HUES6 (cell line): ENCODE data around the gene EGLN3.
A peak's percentile ranks its signal among the peaks of the same experiment; 100 is the strongest.

Experiments used
- H3K27ac ChIP-seq: 2 replicates; pipeline ENCODE4 v1.7.0; 2013; ENCODE audit warnings: low read depth, mild to moderate bottlenecking, low read length, inconsistent platforms
- H3K27me3 ChIP-seq: 2 replicates; pipeline ENCODE4 v1.6.1; 2013; ENCODE audit warnings: low read length; ENCODE audit not compliant: control insufficient read depth, insufficient read depth
- H3K36me3 ChIP-seq: 2 replicates; pipeline ENCODE4 v1.6.1; 2013; ENCODE audit warnings: low read length; ENCODE audit not compliant: control insufficient read depth, insufficient read depth
- H3K4me1 ChIP-seq: 2 replicates; pipeline ENCODE4 v1.6.1; 2013; ENCODE audit warnings: low read length; ENCODE audit not compliant: control insufficient read depth, insufficient read depth
- H3K4me3 ChIP-seq: 2 replicates; pipeline ENCODE4 v1.5.1; 2013; ENCODE audit warnings: low read depth, low read length
- H3K9ac ChIP-seq: one replicate; pipeline ENCODE4 v1.6.1; 2013; ENCODE audit warnings: mild to moderate bottlenecking, low read length
- H3K9me3 ChIP-seq: 2 replicates; pipeline ENCODE4 v1.6.1; 2013; ENCODE audit warnings: low read depth, low read length; ENCODE audit not compliant: control insufficient read depth, insufficient read depth

Gene EGLN3

DNA sequence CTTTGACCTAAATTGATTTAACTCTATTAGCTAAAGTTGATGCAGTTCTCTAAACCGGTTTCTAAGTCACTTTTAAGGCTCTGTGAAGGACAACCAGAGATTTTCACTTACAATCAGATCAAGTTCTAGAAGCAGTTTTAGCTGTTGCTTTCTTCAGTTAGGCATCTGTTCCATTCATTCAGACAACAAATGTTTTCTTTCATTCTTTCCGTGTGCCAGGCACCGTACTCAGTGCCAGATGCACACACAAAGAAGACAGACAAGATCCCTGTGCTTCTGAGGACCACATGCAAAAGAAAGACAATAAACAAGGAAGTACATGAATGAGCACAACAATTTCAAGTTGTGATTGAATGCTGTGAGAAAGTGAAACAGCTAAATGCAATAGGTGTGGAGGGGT lies 11.1 kb upstream of the EGLN3 start:
- H3K27ac ChIP-seq, result no peak overlapping the region
- H3K36me3 ChIP-seq, result no peaks in the 10 kb centered on the region
- no peaks in the 10 kb centered on the region for H3K27me3 ChIP-seq
- H3K9ac ChIP-seq, result no peak overlapping the region
- no peaks in the 10 kb centered on the region for H3K9me3 ChIP-seq
- no peak overlapping the region for H3K4me3 ChIP-seq
- peaks cover 17% of the 10 kb centered on the region for H3K4me1 ChIP-seq

DNA sequence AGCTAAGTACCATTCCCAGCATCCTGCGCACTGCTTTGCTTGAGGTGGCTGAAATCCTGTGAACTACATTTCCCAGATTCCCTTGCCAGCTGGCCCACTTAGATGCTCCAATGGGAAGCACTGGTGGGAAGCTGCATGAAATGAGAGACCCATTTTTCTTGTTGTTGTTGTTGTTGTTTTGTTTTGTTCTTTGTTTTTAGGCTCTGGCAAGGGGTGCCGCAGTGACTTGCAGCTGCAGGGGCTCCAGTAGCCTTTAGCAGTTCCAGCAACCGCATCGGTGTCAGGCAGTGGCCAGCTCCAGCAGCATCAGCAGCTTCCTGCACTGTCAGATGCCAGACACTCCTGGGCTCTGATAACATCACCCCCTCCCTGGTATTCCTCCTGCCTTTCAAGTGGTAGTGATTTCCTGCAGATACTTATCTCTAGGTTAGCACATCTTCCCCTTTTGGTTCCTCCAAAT lies 8.8 kb upstream of the EGLN3 start:
- no peaks in the 10 kb centered on the region for H3K36me3 ChIP-seq
- H3K27me3 ChIP-seq, result no peaks in the 10 kb centered on the region
- no peaks in the 10 kb centered on the region for H3K9me3 ChIP-seq
- H3K27ac ChIP-seq, result no peak overlapping the region
- no peak overlapping the region for H3K4me3 ChIP-seq
- H3K9ac ChIP-seq, result no peak overlapping the region
- H3K4me1 ChIP-seq, result peaks cover 6% of the 10 kb centered on the region

DNA sequence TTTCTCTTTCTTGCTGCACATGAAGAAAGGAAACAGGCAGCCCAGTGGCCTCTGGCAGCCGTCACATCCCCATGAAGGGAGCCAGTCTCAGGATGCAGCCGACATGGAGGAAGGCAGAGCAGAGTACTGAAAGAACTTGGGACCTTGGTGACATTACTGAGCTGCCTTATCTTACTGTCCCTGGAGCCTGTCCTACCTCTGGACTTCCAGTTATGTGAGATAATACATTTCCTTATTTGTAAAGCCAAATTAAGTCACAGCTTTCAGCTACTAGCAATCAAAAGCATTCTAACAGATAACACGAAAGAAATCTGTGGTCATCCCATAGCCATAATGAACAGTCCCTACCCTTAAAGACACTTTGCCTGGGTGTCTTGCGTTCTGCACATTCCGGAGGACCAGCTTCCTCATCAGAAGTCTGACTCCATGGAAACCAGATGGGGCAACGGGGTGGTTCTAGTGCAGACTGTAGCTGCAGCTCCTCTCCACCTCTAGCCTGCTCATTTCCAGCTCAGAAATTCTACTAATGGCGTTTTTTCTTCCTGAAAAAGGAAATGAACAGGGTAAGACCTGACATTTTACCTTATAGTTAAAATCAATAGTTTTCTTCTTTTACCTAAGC lies 7.8 kb upstream of the EGLN3 start:
- no peak overlapping the region for H3K4me3 ChIP-seq
- no peak overlapping the region for H3K27ac ChIP-seq

DNA sequence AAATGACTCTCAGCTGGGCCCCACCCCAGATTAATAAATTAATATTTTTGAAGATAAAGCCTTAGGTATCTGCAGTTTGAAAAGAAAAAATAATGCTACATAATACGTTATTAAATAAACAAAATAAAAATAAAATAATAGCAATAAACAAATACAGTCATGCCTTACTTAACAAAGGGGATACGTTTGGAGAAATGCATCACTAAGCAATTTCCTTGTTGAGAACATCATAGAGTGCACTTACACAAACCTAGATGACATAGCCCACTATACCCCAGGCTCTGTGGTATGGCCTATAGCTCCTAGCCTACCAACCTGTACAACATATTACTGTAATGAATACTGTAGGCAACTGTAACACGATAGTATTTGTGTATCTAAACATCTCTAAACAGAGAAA lies 7.1 kb upstream of the EGLN3 start:
- H3K9ac ChIP-seq, result no peak overlapping the region
- peaks cover 3% of the 10 kb centered on the region; the same call in 1 of the 2 replicates for H3K4me1 ChIP-seq
- no peaks in the 10 kb centered on the region for H3K36me3 ChIP-seq
- H3K9me3 ChIP-seq, result no peaks in the 10 kb centered on the region
- no peak overlapping the region for H3K4me3 ChIP-seq
- H3K27ac ChIP-seq, result no peak overlapping the region
- H3K27me3 ChIP-seq, result no peaks in the 10 kb centered on the region

More for the DNA sequence above, 7.8 kb upstream of the EGLN3 start:
- Histone ChIP-seq H3K27me3 (no peaks in the 10 kb centered on the region), H3K9ac (no peak overlapping the region), H3K36me3 (no peaks in the 10 kb centered on the region), H3K4me1 (peaks cover 3% of the 10 kb centered on the region; the same call in 1 of the 2 replicates), H3K9me3 (no peaks in the 10 kb centered on the region)

DNA sequence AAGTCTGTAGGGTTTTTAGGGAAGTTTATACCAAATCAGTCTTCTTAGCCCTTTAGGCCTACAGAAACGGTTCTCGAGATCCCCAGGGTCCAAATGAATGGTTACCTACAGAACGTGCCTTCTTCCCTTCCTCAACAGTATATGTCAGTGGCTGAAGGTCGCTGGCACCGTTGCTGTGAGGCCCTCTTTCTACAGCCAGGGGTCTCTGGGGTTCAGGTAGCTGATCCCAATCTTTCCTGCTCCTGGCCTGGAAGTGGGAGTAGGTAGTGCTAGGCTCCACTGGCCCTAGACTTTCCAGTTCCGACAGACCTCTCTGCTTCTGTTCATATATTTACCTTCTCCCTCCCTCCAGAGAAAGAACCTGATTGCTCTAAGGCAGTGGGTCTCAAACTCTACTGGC lies 6.4 kb upstream of the EGLN3 start:
- Histone ChIP-seq H3K9ac (no peak overlapping the region), H3K27ac (no peak overlapping the region), H3K27me3 (no peaks in the 10 kb centered on the region), H3K9me3 (no peaks in the 10 kb centered on the region), H3K4me1 (peaks cover 3% of the 10 kb centered on the region; the same call in 1 of the 2 replicates), H3K4me3 (no peak overlapping the region), H3K36me3 (no peaks in the 10 kb centered on the region)

DNA sequence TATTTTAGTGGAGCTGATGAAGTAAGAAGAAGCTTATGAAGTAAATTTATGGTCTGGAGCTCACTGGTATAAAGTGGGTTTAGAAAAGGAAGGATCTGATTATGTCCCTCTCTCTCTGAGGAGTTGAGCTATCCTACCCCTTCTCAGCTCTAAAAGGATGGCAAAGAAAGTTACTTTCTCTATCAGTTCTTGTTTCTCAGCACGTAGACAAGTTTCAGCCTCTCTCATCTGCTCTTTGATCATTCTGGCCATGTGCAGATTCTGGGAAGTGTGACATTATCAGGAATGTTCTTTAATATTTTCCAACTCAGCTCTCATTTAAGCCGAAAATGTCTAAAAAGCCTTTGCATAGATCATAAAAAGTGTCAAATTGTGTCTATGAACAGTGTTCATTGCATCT lies 5.8 kb upstream of the EGLN3 start:
- H3K4me3 ChIP-seq, result no peak overlapping the region
- H3K9me3 ChIP-seq, result no peaks in the 10 kb centered on the region
- no peak overlapping the region for H3K27ac ChIP-seq
- H3K36me3 ChIP-seq, result no peaks in the 10 kb centered on the region
- H3K4me1 ChIP-seq, result peaks cover 5% of the 10 kb centered on the region
- no peaks in the 10 kb centered on the region for H3K27me3 ChIP-seq
- H3K9ac ChIP-seq, result no peak overlapping the region

DNA sequence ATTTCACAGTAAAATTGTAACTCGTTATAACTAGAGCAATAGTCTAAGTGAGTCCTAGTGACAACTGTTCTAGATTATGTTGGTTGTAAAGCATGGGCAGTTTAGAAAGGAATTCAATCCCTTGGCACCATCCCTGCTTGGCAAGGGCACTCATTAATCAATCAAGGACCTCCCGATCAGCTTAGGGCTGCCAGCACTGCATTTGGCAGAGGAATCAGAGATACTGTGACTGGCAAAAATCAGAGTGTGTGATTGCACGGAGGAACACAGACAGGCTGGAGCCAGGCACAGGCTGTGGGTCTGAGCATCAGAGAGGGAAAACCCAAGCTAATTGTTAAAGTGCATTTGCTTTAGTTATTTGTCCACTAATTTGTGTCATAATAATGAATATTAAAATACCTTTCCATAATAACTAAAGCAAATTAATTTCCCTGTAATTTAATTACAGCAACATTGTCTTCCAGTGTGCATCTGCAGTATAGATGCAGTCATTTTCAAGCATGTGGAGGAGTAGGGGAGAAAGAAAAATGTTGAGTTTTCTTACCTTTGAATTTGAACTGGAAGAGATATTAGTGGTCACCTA lies 3.2 kb upstream of the EGLN3 start:
- Histone ChIP-seq H3K27ac (no peak overlapping the region), H3K9me3 (no peaks in the 10 kb centered on the region), H3K27me3 (peaks cover 15% of the 10 kb centered on the region), H3K36me3 (no peaks in the 10 kb centered on the region), H3K4me3 (no peak overlapping the region), H3K4me1 (peaks cover 16% of the 10 kb centered on the region), H3K9ac (no peak overlapping the region)

DNA sequence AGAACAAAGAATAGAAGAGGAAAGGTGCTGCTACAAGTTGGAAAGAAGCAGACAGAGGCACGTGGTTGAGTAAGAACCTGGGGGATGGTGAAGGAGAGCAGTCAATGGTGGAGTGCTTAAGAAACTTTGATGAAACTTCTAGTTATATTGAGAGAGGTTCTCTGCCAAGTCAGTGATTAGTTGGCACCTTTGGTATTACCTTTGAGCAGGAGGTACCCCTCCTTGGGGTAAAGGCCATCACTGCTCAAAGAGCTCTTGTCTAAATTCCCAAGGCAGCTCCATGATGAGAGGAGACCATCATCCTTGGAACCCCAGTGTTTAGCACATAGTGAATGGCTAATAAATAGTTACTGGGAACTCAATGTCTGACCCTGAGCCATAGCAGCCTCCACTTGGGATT lies 1.7 kb upstream of the EGLN3 start:
- Histone ChIP-seq H3K4me1 (peaks cover 26% of the 10 kb centered on the region), H3K9ac (no peak overlapping the region), H3K9me3 (no peaks in the 10 kb centered on the region), H3K27ac (no peak overlapping the region), H3K27me3 (peaks cover 17% of the 10 kb centered on the region), H3K36me3 (no peaks in the 10 kb centered on the region), H3K4me3 (no peak overlapping the region)

DNA sequence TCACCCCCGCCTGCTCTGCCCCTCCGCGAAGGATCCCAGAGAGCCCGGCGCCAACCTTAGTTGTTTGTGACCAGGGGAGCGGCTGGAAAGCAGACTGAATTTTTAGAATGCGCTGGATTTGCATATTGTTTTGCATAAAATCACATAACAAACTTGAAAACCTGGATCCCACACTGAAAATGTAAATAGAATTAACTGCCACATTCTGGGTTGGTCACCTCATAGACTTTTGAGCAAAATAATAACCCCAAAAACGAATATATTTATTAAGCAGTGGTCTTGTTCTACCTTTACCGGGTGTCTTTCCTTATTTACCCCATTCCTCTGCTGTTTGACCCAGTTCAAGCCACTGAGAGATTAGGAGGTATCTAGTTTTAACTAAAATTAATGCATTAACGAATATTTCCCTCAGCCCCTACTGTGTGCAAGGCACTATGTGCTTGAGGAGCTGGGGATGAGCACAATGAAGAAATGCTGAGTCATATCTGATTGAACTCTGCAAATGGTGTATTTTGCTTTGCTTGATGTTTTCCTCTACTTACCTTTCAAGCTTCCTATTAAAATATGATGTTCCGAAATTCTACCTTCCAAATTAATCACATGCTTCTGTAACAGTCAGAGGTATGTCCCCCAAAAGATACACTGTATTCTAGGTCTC lies 438 bp upstream of the EGLN3 start:
- Histone ChIP-seq H3K4me1 (peaks cover 29% of the 10 kb centered on the region), H3K4me3 (peak overlapping the region; percentile 84), H3K27me3 (peaks cover 17% of the 10 kb centered on the region), H3K9ac (peak overlapping the region; percentile 36), H3K36me3 (no peaks in the 10 kb centered on the region), H3K9me3 (no peaks in the 10 kb centered on the region), H3K27ac (peak overlapping the region; percentile 88)

DNA sequence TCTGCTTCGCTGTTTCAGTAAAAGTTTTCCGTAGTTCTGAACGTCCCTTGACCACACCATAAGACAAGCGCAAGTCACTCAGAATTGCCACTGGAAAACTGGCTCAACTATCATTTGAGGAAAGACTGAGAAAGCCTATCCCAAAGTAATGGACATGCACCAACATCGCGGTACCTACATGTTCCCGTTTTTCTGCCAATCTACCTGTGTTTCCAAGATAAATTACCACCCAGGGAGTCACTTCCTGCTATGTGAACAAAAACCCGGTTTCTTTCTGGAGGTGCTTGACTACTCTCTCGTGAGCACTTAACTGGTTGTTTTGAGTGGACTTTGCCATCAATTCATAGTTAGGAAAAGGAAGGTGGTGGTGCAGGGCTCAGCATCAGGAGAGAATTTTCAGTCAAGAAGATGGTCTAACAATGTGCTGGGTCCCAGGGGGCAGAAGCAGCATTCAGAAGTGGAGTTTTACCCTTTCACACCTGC lies 1.4 kb downstream of the EGLN3 start:
- peaks cover 17% of the 10 kb centered on the region for H3K27me3 ChIP-seq
- H3K4me1 ChIP-seq, result peaks cover 29% of the 10 kb centered on the region
- peak overlapping the region; percentile 84 for H3K4me3 ChIP-seq
- no peaks in the 10 kb centered on the region for H3K9me3 ChIP-seq
- H3K9ac ChIP-seq, result peak overlapping the region; percentile 83
- H3K27ac ChIP-seq, result no peak overlapping the region
- H3K36me3 ChIP-seq, result peaks cover 5% of the 10 kb centered on the region; the same call in 1 of the 2 replicates

DNA sequence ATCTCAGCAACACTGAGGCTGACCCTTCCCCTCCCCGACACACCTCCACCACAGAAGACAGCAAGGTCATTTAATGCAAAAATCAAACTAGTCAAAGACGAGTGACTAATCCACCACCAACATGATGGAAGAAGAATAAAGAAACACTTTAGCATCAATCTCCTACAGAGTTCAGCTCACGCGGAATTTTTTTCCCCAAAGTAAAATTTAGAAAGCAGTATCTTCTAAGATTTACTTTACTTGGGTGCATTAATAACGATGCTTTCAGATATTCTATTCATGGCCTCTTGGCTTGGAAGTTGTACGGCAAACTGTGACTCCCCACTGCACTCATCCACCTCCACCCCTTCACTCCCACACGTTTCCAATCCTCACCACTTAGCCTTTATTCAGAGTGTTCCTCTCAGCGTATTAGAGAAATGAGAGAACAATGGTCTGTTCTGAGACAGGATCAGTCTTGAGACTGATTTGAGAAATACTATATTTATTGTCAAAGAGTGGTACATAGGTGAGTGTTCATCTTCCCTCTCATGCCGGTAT lies 1.9 kb downstream of the EGLN3 start:
- peaks cover 17% of the 10 kb centered on the region for H3K27me3 ChIP-seq
- peaks cover 5% of the 10 kb centered on the region; the same call in 1 of the 2 replicates for H3K36me3 ChIP-seq
- no peak overlapping the region for H3K27ac ChIP-seq
- H3K4me3 ChIP-seq, result peak overlapping the region; percentile 84
- H3K4me1 ChIP-seq, result peaks cover 29% of the 10 kb centered on the region
- H3K9ac ChIP-seq, result peak overlapping the region; percentile 83
- no peaks in the 10 kb centered on the region for H3K9me3 ChIP-seq
